OCI-LY7 (cell line): Measurements from ENCODE around the gene ADNP2. TPM values are rescaled to one million over a fixed set of nuclear protein-coding genes. Genes with fewer than 3 reads are reported as not detected.
"Not testable (repeated sequence)": the region's sequence is repeated elsewhere in the genome, so short reads cannot be mapped to it uniquely, and the experiment has no call there.

Source experiments
- BruUV-seq: library from RNA; stranded (reverse); fragments of 400-500 nt; replicated peaks from 2 replicates; lab custom pipeline; 2021; lab: Mats Ljungman, UMichigan
- CTCF ChIA-PET: fragments of 300-600 bp; sonication (Branson Sonifier 250); formaldehyde crosslinking; loops from one replicate; lab custom pipeline; 2022; ENCODE audit warnings: antibody characterized with exemption; ENCODE audit not compliant: unreplicated experiment; lab: Charles Lee
- POLR2A ChIA-PET: fragments of 300-600 bp; sonication (Branson Sonifier 250); formaldehyde crosslinking; loops from one replicate; lab custom pipeline; 2022; ENCODE audit warnings: antibody characterized with exemption; lab: Charles Lee
- DNase-seq: peaks from one replicate; pipeline ENCODE4 v3.0.0-alpha.2; 2015; ENCODE audit warnings: low spot score
- H2AFZ ChIP-seq: fragments of 200-600 bp; sonication (generic), shearing (Covaris generic); 2 replicates; pipeline ENCODE4 v1.6.1; 2014; ENCODE audit warnings: mild to moderate bottlenecking, antibody characterized with exemption, low read length, moderate library complexity
- H3K27ac ChIP-seq: fragments of 200-600 bp; sonication (generic); 2 replicates; pipeline ENCODE4 v1.5.1; 2014; ENCODE audit warnings: mixed run types, low read depth, mild to moderate bottlenecking, moderate library complexity, low read length, inconsistent platforms; ENCODE audit not compliant: poor library complexity, severe bottlenecking
- H3K36me3 ChIP-seq: fragments of 200-600 bp; sonication (generic); 2 replicates; pipeline ENCODE4 v1.6.1; 2014; ENCODE audit warnings: mild to moderate bottlenecking, antibody characterized with exemption, low read length, moderate library complexity, mixed read lengths; ENCODE audit not compliant: insufficient read depth
- H3K4me1 ChIP-seq: fragments of 200-600 bp; sonication (generic); 2 replicates; pipeline ENCODE4 v1.5.1; 2014; ENCODE audit warnings: mild to moderate bottlenecking, low read length; ENCODE audit not compliant: insufficient read depth, poor library complexity, severe bottlenecking
- H3K4me2 ChIP-seq: fragments of 200-600 bp; sonication (generic); 2 replicates; pipeline ENCODE4 v1.6.1; 2014; ENCODE audit warnings: mild to moderate bottlenecking, low read length
- H3K4me3 ChIP-seq: fragments of 200-600 bp; sonication (generic); 2 replicates; pipeline ENCODE4 v1.5.1; 2014; ENCODE audit warnings: mild to moderate bottlenecking, low read depth, low read length; ENCODE audit not compliant: poor library complexity, severe bottlenecking
- H3K79me2 ChIP-seq: fragments of 200-600 bp; sonication (generic); 2 replicates; pipeline ENCODE4 v1.6.1; 2016; ENCODE audit warnings: low read depth, mild to moderate bottlenecking, low read length, moderate library complexity, mixed read lengths; ENCODE audit not compliant: insufficient read depth
- H3K9me2 ChIP-seq: fragments of 200-600 bp; sonication (generic); 2 replicates; pipeline ENCODE4 v1.6.1; 2016; ENCODE audit warnings: mild to moderate bottlenecking, low read length, mixed read lengths; ENCODE audit not compliant: insufficient read depth
- H3K9me3 ChIP-seq: fragments of 200-600 bp; sonication (generic); 2 replicates; pipeline ENCODE4 v1.6.1; 2014; ENCODE audit warnings: mild to moderate bottlenecking, mixed run types, low read length, mixed read lengths
- H4K20me1 ChIP-seq: fragments of 200-600 bp; sonication (generic); 2 replicates; pipeline ENCODE4 v1.6.1; 2014; ENCODE audit warnings: mild to moderate bottlenecking, antibody characterized with exemption, low read length, moderate library complexity, mixed read lengths; ENCODE audit not compliant: insufficient read depth
- CTCF ChIP-seq: fragments of 200-600 bp; sonication (generic); conservative IDR thresholded peaks from 2 replicates; pipeline ENCODE4 v1.5.1; 2014; ENCODE audit warnings: mild to moderate bottlenecking, antibody characterized with exemption, low read length, moderate library complexity, mixed read lengths
- EZH2phosphoT487 ChIP-seq: fragments of 200-600 bp; sonication (generic); IDR thresholded peaks from 2 replicates; pipeline ENCODE4 v1.6.1; 2018; ENCODE audit warnings: low read depth, borderline replicate concordance, mild to moderate bottlenecking, mixed run types, antibody characterized with exemption, low read length, moderate library complexity, mixed read lengths
- intact Hi-C: fragments of 100-400 bp; cut with micrococcal nuclease; formaldehyde crosslinking; loops from one replicate; pipeline ENCODE4 v1.10.0; 2022; ENCODE audit not compliant: unreplicated experiment
- total RNA-seq, 2 experiments: library from RNA; depleted of rRNA in 1 of 2; stranded (reverse); fragments of >200 nt in 1 of 2; shearing (Covaris generic) in 1 of 2; gene quantifications; 2 replicates each; pipeline ENCODE4 v1.2.3, GENCODE V29; 2014 to 2022

ADNP2 gene
- total RNA-seq, 2 experiments from 2014 or later = 14.0 to 14.9 TPM

GRCh38 chr18:80159713-80160636 lies 50.9 kb downstream of the ADNP2 start:
- Histone ChIP-seq H3K79me2 (no peaks in the 10 kb centered on the region), H3K4me2 (no peak overlapping the region), H3K27ac (no peak overlapping the region), H3K9me3 (no peaks in the 10 kb centered on the region), H3K36me3 (no peaks in the 10 kb centered on the region; the same call in 1 of the 2 replicates), H3K4me3 (no peak overlapping the region), H3K4me1 (no peaks in the 10 kb centered on the region), H3K9me2 (no peaks in the 10 kb centered on the region), H2AFZ (no peak overlapping the region), H4K20me1 (no peaks in the 10 kb centered on the region)
- TF ChIP-seq CTCF (no peak), EZH2phosphoT487 (no peak)
- CTCF ChIA-PET = no interaction called here
- POLR2A ChIA-PET = no interaction called here
- BruUV-seq = no TSS peak
- no peak for DNase-seq
- intact Hi-C loops = loop anchor here (10.0 kb wide), 1 partner anchor 135 kb away; no protein-coding TSS in a partner anchor

- CTCF ChIA-PET = no interaction called here
- no peaks in the 10 kb centered on the region for H3K9me3 ChIP-seq
- no peak for DNase-seq
- H3K79me2 ChIP-seq = no peaks in the 10 kb centered on the region
- BruUV-seq = no TSS peak
- no peak overlapping the region for H3K4me2 ChIP-seq
- no peaks in the 10 kb centered on the region for H3K9me2 ChIP-seq
- intact Hi-C loops = no loop called here
- no peaks in the 10 kb centered on the region for H3K4me1 ChIP-seq
- no peak overlapping the region for H2AFZ ChIP-seq
- H4K20me1 ChIP-seq = no peaks in the 10 kb centered on the region
- POLR2A ChIA-PET = no interaction called here
- TF ChIP-seq CTCF = no peak
- no peak for TF ChIP-seq EZH2phosphoT487
- H3K4me3 ChIP-seq = no peak overlapping the region
- no peak overlapping the region for H3K27ac ChIP-seq
- H3K36me3 ChIP-seq = no peaks in the 10 kb centered on the region; the same call in 1 of the 2 replicates
Observed at GRCh38 chr18:80161781-80162417, 52.8 kb downstream of the ADNP2 start.

- Histone ChIP-seq H3K36me3 (no peaks in the 10 kb centered on the region), H4K20me1 (no peaks in the 10 kb centered on the region), H3K4me3 (no peak overlapping the region), H2AFZ (no peak overlapping the region), H3K79me2 (no peaks in the 10 kb centered on the region), H3K9me3 (no peaks in the 10 kb centered on the region), H3K9me2 (no peaks in the 10 kb centered on the region), H3K4me1 (no peaks in the 10 kb centered on the region), H3K27ac (no peak overlapping the region), H3K4me2 (no peak overlapping the region)
- intact Hi-C loops = no loop called here
- POLR2A ChIA-PET = no interaction called here
- no peak for DNase-seq
- no TSS peak for BruUV-seq
- no peak for TF ChIP-seq CTCF
- TF ChIP-seq EZH2phosphoT487 = no peak
- CTCF ChIA-PET = no interaction called here
Observed at GRCh38 chr18:80163183-80163582, 54.1 kb downstream of the ADNP2 start.

GRCh38 chr18:80164727-80165355 lies 55.8 kb downstream of the ADNP2 start:
- H3K9me2 ChIP-seq, H3K4me1 ChIP-seq, BruUV-seq, H3K4me3 ChIP-seq, DNase-seq, H3K79me2 ChIP-seq, H2AFZ ChIP-seq, H3K4me2 ChIP-seq, intact Hi-C loops, POLR2A ChIA-PET, H3K27ac ChIP-seq, H4K20me1 ChIP-seq, H3K9me3 ChIP-seq, H3K36me3 ChIP-seq, CTCF ChIA-PET: not testable (repeated sequence)
